NCI-H748 treated with DMSO at 0.1 percent for 48 hours (cell line): Measurements from ENCODE around the gene ALG11.
"Not testable (repeated sequence)": the region's sequence is repeated elsewhere in the genome, so short reads cannot be mapped to it uniquely, and the experiment has no call there.

Experiments
- DNase-seq: peaks from one replicate; lab custom pipeline; 2025; lab: John Stamatoyannopoulos, UW

The ALG11 gene

GRCh38 chr13:52029569-52029968 is 17.4 kb downstream of the ALG11 start:
- DNase-seq: no peak

- not testable (repeated sequence) for DNase-seq
Observed at GRCh38 chr13:52030401-52030800, 18.2 kb downstream of the ALG11 start.

GRCh38 chr13:52033039-52033438 is 20.8 kb downstream of the ALG11 start:
- DNase-seq: no peak

- peak; percentile 86 for DNase-seq
Observed at GRCh38 chr13:52034616-52035226, 22.5 kb downstream of the ALG11 start.

- DNase-seq: peak; percentile 23
Observed at GRCh38 chr13:52036037-52036436, 23.8 kb downstream of the ALG11 start.

GRCh38 chr13:52043675-52044074 is 31.5 kb downstream of the ALG11 start:
- no peak for DNase-seq

- no peak for DNase-seq
Observed at GRCh38 chr13:52047463-52047862, 35.3 kb downstream of the ALG11 start.

GRCh38 chr13:52048516-52048915 is 36.3 kb downstream of the ALG11 start:
- DNase-seq: no peak

GRCh38 chr13:52051400-52051799 is 39.2 kb downstream of the ALG11 start:
- no peak for DNase-seq

- DNase-seq: no peak
Observed at GRCh38 chr13:52053460-52053859, 41.3 kb downstream of the ALG11 start.

- DNase-seq: not testable (repeated sequence)
Observed at GRCh38 chr13:52061064-52061463, 48.9 kb downstream of the ALG11 start.

GRCh38 chr13:52061587-52061986 is 49.4 kb downstream of the ALG11 start:
- no peak for DNase-seq

GRCh38 chr13:52067237-52067636 is 55.0 kb downstream of the ALG11 start:
- no peak for DNase-seq

- DNase-seq: no peak
Observed at GRCh38 chr13:52070929-52071523, 58.8 kb downstream of the ALG11 start.
